GM12878 (cell line): ENCODE results near the gene CAPN10. TPM values are rescaled to one million over a fixed set of nuclear protein-coding genes. Genes with fewer than 3 reads are reported as not detected.

Experiments
- ATAC-seq: fragments of 200-7000 bp; cut with Tn5 transposase; 3 replicates; pipeline ENCODE4 v1.9.1; 2020; ENCODE audit warnings: mild to moderate bottlenecking, moderate library complexity
- BruUV-seq: library from RNA; stranded (reverse); fragments of 400-500 nt; replicated peaks from 2 replicates; lab custom pipeline; 2021; lab: Mats Ljungman, UMichigan
- CTCF ChIA-PET: fragments of 300-600 bp; sonication (Branson Sonifier 250); formaldehyde crosslinking; extraction: SDS; loops from one replicate; lab custom pipeline; 2021; ENCODE audit warnings: inconsistent platforms; lab: Yijun Ruan, JAX
- POLR2A ChIA-PET: fragments of 350-600 bp; formaldehyde crosslinking; extraction: SDS; loops from one replicate; lab custom pipeline; 2021; ENCODE audit warnings: inconsistent platforms; lab: Charles Lee
- RAD21 ChIA-PET: fragments of 300-600 bp; sonication (Branson Sonifier 250); formaldehyde crosslinking; loops from one replicate; lab custom pipeline; 2023; ENCODE audit warnings: antibody characterized with exemption; ENCODE audit not compliant: unreplicated experiment; lab: Charles Lee
- SMC1A ChIA-PET: fragments of 300-600 bp; sonication (Branson Sonifier 250); formaldehyde crosslinking; loops from one replicate; lab custom pipeline; 2023; ENCODE audit not compliant: unreplicated experiment, uncharacterized antibody; lab: Charles Lee
- DNase-seq: peaks from one replicate; pipeline ENCODE4 v3.0.0-alpha.2; 2011; ENCODE audit warnings: low read depth, low spot score
- FAIRE-seq: peaks from 3 replicates; lab custom pipeline; 2011; peaks lifted over from hg19 to GRCh38; lab: Jason Lieb, UNC
- H2AFZ ChIP-seq: 2 replicates; pipeline ENCODE4 v1.6.0; 2011; ENCODE audit warnings: low read depth, low read length, control low read depth; ENCODE audit not compliant: control insufficient read depth
- H3K27ac ChIP-seq: 2 replicates; pipeline ENCODE4 v1.5.1; 2011; ENCODE audit warnings: control low read depth; ENCODE audit not compliant: control insufficient read depth, insufficient read depth
- H3K27me3 ChIP-seq, 2 experiments: replicated peaks in 1 of 2; 2 replicates each; pipeline versions ENCODE4 v1.6.0 to v1.6.1; 2011; ENCODE audit warnings: low read length in 1 of 2; ENCODE audit not compliant: control insufficient read depth in 2 of 2, insufficient read depth in 2 of 2
- H3K36me3 ChIP-seq, 2 experiments: 2 replicates each; pipeline ENCODE4 v1.5.1; 2011; ENCODE audit warnings: low read length in 1 of 2; ENCODE audit not compliant: control insufficient read depth in 2 of 2, insufficient read depth in 2 of 2
- H3K4me1 ChIP-seq: 2 replicates; pipeline ENCODE4 v1.6.1; 2011; ENCODE audit warnings: mild to moderate bottlenecking, low read length, moderate library complexity, mixed read lengths; ENCODE audit not compliant: control insufficient read depth, insufficient read depth
- H3K4me2 ChIP-seq: 2 replicates; pipeline ENCODE4 v1.6.0; 2011; ENCODE audit warnings: control low read depth; ENCODE audit not compliant: control insufficient read depth, insufficient read depth
- H3K4me3 ChIP-seq: fragments of 200-600 bp; sonication (generic); 2 replicates; pipeline ENCODE4 v1.5.1; 2016
- H3K79me2 ChIP-seq: 2 replicates; pipeline ENCODE4 v1.6.0; 2011; ENCODE audit warnings: low read length; ENCODE audit not compliant: control insufficient read depth, insufficient read depth
- H3K9ac ChIP-seq: 2 replicates; pipeline ENCODE4 v1.8.0; 2011; ENCODE audit warnings: low read length, control low read depth, mixed read lengths; ENCODE audit not compliant: control insufficient read depth, insufficient read depth
- H3K9me3 ChIP-seq: replicated peaks from 3 replicates; pipeline ENCODE4 v1.5.1; 2011; ENCODE audit warnings: mild to moderate bottlenecking, low read length; ENCODE audit not compliant: control insufficient read depth, insufficient read depth
- H4K20me1 ChIP-seq: 2 replicates; pipeline ENCODE4 v1.6.0; 2011; ENCODE audit not compliant: control insufficient read depth, insufficient read depth
- CHD1 ChIP-seq: IDR thresholded peaks from 2 replicates; pipeline ENCODE4 v1.6.1; 2012; ENCODE audit warnings: low read depth, low read length, improper control_type of control experiment
- CREB1 ChIP-seq: IDR thresholded peaks from 2 replicates; pipeline ENCODE4 v1.6.1; 2012; ENCODE audit warnings: low read depth, mild to moderate bottlenecking, inconsistent platforms
- MTA3 ChIP-seq: IDR thresholded peaks from 2 replicates; pipeline ENCODE4 v1.6.1; 2012; ENCODE audit warnings: low read length, inconsistent platforms, borderline replicate concordance
- NFXL1 ChIP-seq: fragments of 450-650 bp; IDR thresholded peaks from 2 replicates; pipeline ENCODE4 v1.6.1; 2017; ENCODE audit warnings: antibody characterized with exemption, mild to moderate bottlenecking, borderline replicate concordance
- RAD21 ChIP-seq: IDR thresholded peaks from 2 replicates; pipeline ENCODE4 v1.6.1; 2011; ENCODE audit warnings: mild to moderate bottlenecking, low read depth, low read length, moderate library complexity; ENCODE audit not compliant: insufficient read depth
- SMC3 ChIP-seq: IDR thresholded peaks from 2 replicates; pipeline ENCODE4 v1.6.1; 2011; ENCODE audit warnings: low read length, improper control_type of control experiment, borderline replicate concordance
- WGBS: methylation state at CpG from one replicate; pipeline ENCODE4 v1.1.6; 2016; ENCODE audit warnings: low lambda C conversion rate; ENCODE audit not compliant: insufficient replicate concordance, insufficient coverage; ENCODE audit errors: missing lambda C conversion rate; 5-methylcytosine and 5-hydroxymethylcytosine counted together
- in situ Hi-C: fragments of 300-500 bp; cut with MboI; formaldehyde crosslinking; loops from 9 replicates; pipeline ENCODE4 v1.14.3; 2018; ENCODE audit warnings: mixed read lengths
- intact Hi-C: fragments of 100-400 bp; cut with micrococcal nuclease; formaldehyde crosslinking; loops from one replicate; pipeline ENCODE4 v1.14.2; 2022; ENCODE audit not compliant: unreplicated experiment
- polyA plus RNA-seq, 11 experiments: library from polyadenylated mRNA; depleted of rRNA in 4 of 11; unstranded in 6 of 11; stranded (reverse) in 5 of 11; fragments of >200 nt; fragmentation: Nextera tagmentation in 4 of 11; fragmentation: Illumina TruSeq in 1 of 11; extraction: Ambion mirVana in 4 of 11; extraction: Trizol in 1 of 11; gene quantifications; 1 replicate in 1 of 11; 2 replicates in 10 of 11; pipeline versions ENCODE4 v1.2.1 to v1.2.3, GENCODE V29; 2011 to 2016; ENCODE audit warnings: inconsistent platforms in 2 of 11, missing spikeins in 2 of 11, low read depth in 1 of 11
- total RNA-seq, 4 experiments: library from RNA; depleted of rRNA in 3 of 4; stranded (reverse); fragments of >200 nt in 3 of 4; fragmentation: Illumina TruSeq in 1 of 4; extraction: Trizol in 1 of 4; gene quantifications; 2 replicates each; pipeline versions ENCODE4 v1.2.1 to v1.2.3, GENCODE V29; 2013 to 2021
- TF ChIP-seq, protein P1 (sequence below), 3 experiments: IDR thresholded peaks in 2 of 3; conservative IDR thresholded peaks in 1 of 3; 2 replicates each; pipeline ENCODE4 v1.5.1; 2011; ENCODE audit warnings: low read depth in 3 of 3, low read length in 3 of 3, mild to moderate bottlenecking in 3 of 3, control low read depth in 2 of 3, moderate library complexity in 2 of 3, inconsistent platforms in 1 of 3, mixed read lengths in 1 of 3; ENCODE audit not compliant: control insufficient read depth in 2 of 3, insufficient read depth in 1 of 3; ENCODE audit errors: extremely low read depth in 1 of 3
- TF ChIP-seq, protein P2 (sequence below): fragments of 450-650 bp; IDR thresholded peaks from 2 replicates; pipeline ENCODE4 v1.6.1; 2016; ENCODE audit warnings: mild to moderate bottlenecking

Gene CAPN10
- total and polyA plus RNA-seq, 10 of the 15 experiments (the other 5 are each of a cell fraction or from before 2014, with no cell fraction given): 0.37 to 40.6 (median 17.5) TPM

DNA sequence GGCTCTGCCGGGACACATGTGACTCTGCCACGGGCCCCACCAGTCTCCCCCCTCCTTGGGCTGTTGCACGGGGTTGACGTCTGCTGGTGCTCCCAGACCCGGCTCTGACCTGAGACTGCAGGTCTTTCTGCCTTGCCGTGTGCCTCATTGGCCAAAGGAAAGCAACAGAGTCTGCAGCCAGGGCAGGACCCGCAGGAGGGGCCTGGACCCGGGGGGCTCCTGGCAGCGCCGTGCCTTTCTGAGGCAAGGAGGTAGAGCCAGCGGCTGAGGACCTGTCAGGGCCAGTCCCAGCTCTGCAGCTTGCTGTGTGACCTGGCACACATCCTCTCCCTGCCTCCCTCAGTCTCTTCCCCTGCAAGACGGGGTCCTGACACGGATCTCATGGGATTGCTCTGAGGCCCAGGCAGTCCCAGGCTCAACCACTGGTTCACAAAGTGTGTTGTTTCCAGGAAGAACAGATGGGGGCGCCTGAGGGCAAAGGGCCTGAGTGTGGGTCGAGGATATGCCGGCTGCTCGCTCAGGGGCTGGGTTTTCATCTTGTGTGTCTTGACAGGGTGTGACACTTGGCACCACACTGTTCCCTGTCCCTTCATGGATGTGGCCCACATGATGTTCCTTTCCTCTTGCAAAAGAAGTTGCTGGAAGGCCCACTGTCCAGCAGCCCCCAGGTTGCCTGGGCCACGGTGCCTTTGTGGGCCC, 9.0 kb downstream of the CAPN10 start:
- H3K27ac ChIP-seq: no peak overlapping the region
- no peaks in the 10 kb centered on the region for H3K9me3 ChIP-seq
- FAIRE-seq: no peak
- no peaks in the 10 kb centered on the region for H3K27me3 ChIP-seq
- peak; percentile 68 for ATAC-seq
- H4K20me1 ChIP-seq: no peaks in the 10 kb centered on the region
- intact Hi-C loops (no loop called here), in situ Hi-C loops (no loop called here)
- no peaks in the 10 kb centered on the region; the same call in 1 of the 2 replicates for H3K4me1 ChIP-seq
- WGBS: 75% methylated on average over 16 of the region's 18 CpGs
- H3K9ac ChIP-seq: no peak overlapping the region
- H3K4me3 ChIP-seq: no peak overlapping the region
- ChIA-PET POLR2A (no interaction called here), CTCF (no interaction called here), SMC1A (no interaction called here), RAD21 (no interaction called here)
- TF ChIP-seq NFXL1 (no peak), CREB1 (no peak), CHD1 (no peak), SMC3 (peak; percentile 55), MTA3 (no peak), RAD21 (peak; percentile 52; the same call in 1 of the 2 replicates)
- TF ChIP-seq, protein P1, sequence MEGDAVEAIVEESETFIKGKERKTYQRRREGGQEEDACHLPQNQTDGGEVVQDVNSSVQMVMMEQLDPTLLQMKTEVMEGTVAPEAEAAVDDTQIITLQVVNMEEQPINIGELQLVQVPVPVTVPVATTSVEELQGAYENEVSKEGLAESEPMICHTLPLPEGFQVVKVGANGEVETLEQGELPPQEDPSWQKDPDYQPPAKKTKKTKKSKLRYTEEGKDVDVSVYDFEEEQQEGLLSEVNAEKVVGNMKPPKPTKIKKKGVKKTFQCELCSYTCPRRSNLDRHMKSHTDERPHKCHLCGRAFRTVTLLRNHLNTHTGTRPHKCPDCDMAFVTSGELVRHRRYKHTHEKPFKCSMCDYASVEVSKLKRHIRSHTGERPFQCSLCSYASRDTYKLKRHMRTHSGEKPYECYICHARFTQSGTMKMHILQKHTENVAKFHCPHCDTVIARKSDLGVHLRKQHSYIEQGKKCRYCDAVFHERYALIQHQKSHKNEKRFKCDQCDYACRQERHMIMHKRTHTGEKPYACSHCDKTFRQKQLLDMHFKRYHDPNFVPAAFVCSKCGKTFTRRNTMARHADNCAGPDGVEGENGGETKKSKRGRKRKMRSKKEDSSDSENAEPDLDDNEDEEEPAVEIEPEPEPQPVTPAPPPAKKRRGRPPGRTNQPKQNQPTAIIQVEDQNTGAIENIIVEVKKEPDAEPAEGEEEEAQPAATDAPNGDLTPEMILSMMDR (IDR thresholded peaks at IDR 0.05 in 2 of 3, conservative IDR thresholded peaks at IDR 0.05 in 1 of 3; ENCODE audit: control insufficient read depth in 2 of 3, extremely low read depth in 1 of 3, insufficient read depth in 1 of 3, low read depth in 3 of 3, low read length in 3 of 3): peak; percentile 33 to 45 (median 42); a peak in 5 of 6 replicates
- TF ChIP-seq, protein P2, sequence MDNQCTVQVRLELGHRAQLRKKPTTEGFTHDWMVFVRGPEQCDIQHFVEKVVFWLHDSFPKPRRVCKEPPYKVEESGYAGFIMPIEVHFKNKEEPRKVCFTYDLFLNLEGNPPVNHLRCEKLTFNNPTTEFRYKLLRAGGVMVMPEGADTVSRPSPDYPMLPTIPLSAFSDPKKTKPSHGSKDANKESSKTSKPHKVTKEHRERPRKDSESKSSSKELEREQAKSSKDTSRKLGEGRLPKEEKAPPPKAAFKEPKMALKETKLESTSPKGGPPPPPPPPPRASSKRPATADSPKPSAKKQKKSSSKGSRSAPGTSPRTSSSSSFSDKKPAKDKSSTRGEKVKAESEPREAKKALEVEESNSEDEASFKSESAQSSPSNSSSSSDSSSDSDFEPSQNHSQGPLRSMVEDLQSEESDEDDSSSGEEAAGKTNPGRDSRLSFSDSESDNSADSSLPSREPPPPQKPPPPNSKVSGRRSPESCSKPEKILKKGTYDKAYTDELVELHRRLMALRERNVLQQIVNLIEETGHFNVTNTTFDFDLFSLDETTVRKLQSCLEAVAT: no peak
- peaks cover 2 to 24% of the 10 kb centered on the region in 2 experiments; a peak in 3 of 4 replicates for H3K36me3 ChIP-seq
- no peak overlapping the region for H2AFZ ChIP-seq
- H3K4me2 ChIP-seq: no peak overlapping the region
- no TSS peak for BruUV-seq
- no peak for DNase-seq
- no peaks in the 10 kb centered on the region for H3K79me2 ChIP-seq
